OCI-LY7 (cell line): ENCODE measurements around the gene BAMBI. TPM values are rescaled to one million over a fixed set of nuclear protein-coding genes. Genes with fewer than 3 reads are reported as not detected.

Source experiments
- BruUV-seq: library from RNA; stranded (reverse); fragments of 400-500 nt; replicated peaks from 2 replicates; lab custom pipeline; 2021; lab: Mats Ljungman, UMichigan
- CTCF ChIA-PET: fragments of 300-600 bp; sonication (Branson Sonifier 250); formaldehyde crosslinking; loops from one replicate; lab custom pipeline; 2022; ENCODE audit warnings: antibody characterized with exemption; ENCODE audit not compliant: unreplicated experiment; lab: Charles Lee
- POLR2A ChIA-PET: fragments of 300-600 bp; sonication (Branson Sonifier 250); formaldehyde crosslinking; loops from one replicate; lab custom pipeline; 2022; ENCODE audit warnings: antibody characterized with exemption; lab: Charles Lee
- DNase-seq: peaks from one replicate; pipeline ENCODE4 v3.0.0-alpha.2; 2015; ENCODE audit warnings: low spot score
- H2AFZ ChIP-seq: fragments of 200-600 bp; sonication (generic), shearing (Covaris generic); 2 replicates; pipeline ENCODE4 v1.6.1; 2014; ENCODE audit warnings: mild to moderate bottlenecking, antibody characterized with exemption, low read length, moderate library complexity
- H3K27ac ChIP-seq: fragments of 200-600 bp; sonication (generic); 2 replicates; pipeline ENCODE4 v1.5.1; 2014; ENCODE audit warnings: mixed run types, low read depth, mild to moderate bottlenecking, moderate library complexity, low read length, inconsistent platforms; ENCODE audit not compliant: poor library complexity, severe bottlenecking
- H3K36me3 ChIP-seq: fragments of 200-600 bp; sonication (generic); 2 replicates; pipeline ENCODE4 v1.6.1; 2014; ENCODE audit warnings: mild to moderate bottlenecking, antibody characterized with exemption, low read length, moderate library complexity, mixed read lengths; ENCODE audit not compliant: insufficient read depth
- H3K4me1 ChIP-seq: fragments of 200-600 bp; sonication (generic); 2 replicates; pipeline ENCODE4 v1.5.1; 2014; ENCODE audit warnings: mild to moderate bottlenecking, low read length; ENCODE audit not compliant: insufficient read depth, poor library complexity, severe bottlenecking
- H3K4me2 ChIP-seq: fragments of 200-600 bp; sonication (generic); 2 replicates; pipeline ENCODE4 v1.6.1; 2014; ENCODE audit warnings: mild to moderate bottlenecking, low read length
- H3K4me3 ChIP-seq: fragments of 200-600 bp; sonication (generic); 2 replicates; pipeline ENCODE4 v1.5.1; 2014; ENCODE audit warnings: mild to moderate bottlenecking, low read depth, low read length; ENCODE audit not compliant: poor library complexity, severe bottlenecking
- H3K79me2 ChIP-seq: fragments of 200-600 bp; sonication (generic); 2 replicates; pipeline ENCODE4 v1.6.1; 2016; ENCODE audit warnings: low read depth, mild to moderate bottlenecking, low read length, moderate library complexity, mixed read lengths; ENCODE audit not compliant: insufficient read depth
- H3K9me2 ChIP-seq: fragments of 200-600 bp; sonication (generic); 2 replicates; pipeline ENCODE4 v1.6.1; 2016; ENCODE audit warnings: mild to moderate bottlenecking, low read length, mixed read lengths; ENCODE audit not compliant: insufficient read depth
- H3K9me3 ChIP-seq: fragments of 200-600 bp; sonication (generic); 2 replicates; pipeline ENCODE4 v1.6.1; 2014; ENCODE audit warnings: mild to moderate bottlenecking, mixed run types, low read length, mixed read lengths
- H4K20me1 ChIP-seq: fragments of 200-600 bp; sonication (generic); 2 replicates; pipeline ENCODE4 v1.6.1; 2014; ENCODE audit warnings: mild to moderate bottlenecking, antibody characterized with exemption, low read length, moderate library complexity, mixed read lengths; ENCODE audit not compliant: insufficient read depth
- EZH2phosphoT487 ChIP-seq: fragments of 200-600 bp; sonication (generic); IDR thresholded peaks from 2 replicates; pipeline ENCODE4 v1.6.1; 2018; ENCODE audit warnings: low read depth, borderline replicate concordance, mild to moderate bottlenecking, mixed run types, antibody characterized with exemption, low read length, moderate library complexity, mixed read lengths
- intact Hi-C: fragments of 100-400 bp; cut with micrococcal nuclease; formaldehyde crosslinking; loops from one replicate; pipeline ENCODE4 v1.10.0; 2022; ENCODE audit not compliant: unreplicated experiment
- small RNA-seq: library from RNA; depleted of rRNA; stranded (forward); fragments of <200 nt; gene quantifications from one replicate; pipeline ENCODE3, GENCODE V24; 2014
- total RNA-seq, 2 experiments: library from RNA; depleted of rRNA in 1 of 2; stranded (reverse); fragments of >200 nt in 1 of 2; shearing (Covaris generic) in 1 of 2; gene quantifications; 2 replicates each; pipeline ENCODE4 v1.2.3, GENCODE V29; 2014 to 2022
- TF ChIP-seq, protein P1 (sequence below): fragments of 200-600 bp; sonication (generic); conservative IDR thresholded peaks from 2 replicates; pipeline ENCODE4 v1.5.1; 2014; ENCODE audit warnings: mild to moderate bottlenecking, antibody characterized with exemption, low read length, moderate library complexity, mixed read lengths

Gene BAMBI
- total RNA-seq, 2 experiments from 2014 or later = 0.89 to 3.1 TPM

GRCh38 chr10:28730031-28730778, 52.9 kb downstream of the BAMBI start:
- no peak overlapping the region for H3K4me2 ChIP-seq

GRCh38 chr10:28732091-28732490, 54.8 kb downstream of the BAMBI start:
- H3K27ac ChIP-seq = no peak overlapping the region
- no peaks in the 10 kb centered on the region for H3K36me3 ChIP-seq
- intact Hi-C loops = no loop called here
- H4K20me1 ChIP-seq = no peaks in the 10 kb centered on the region
- no peaks in the 10 kb centered on the region for H3K9me2 ChIP-seq
- no TSS peak for BruUV-seq
- POLR2A ChIA-PET = no interaction called here
- no peaks in the 10 kb centered on the region for H3K9me3 ChIP-seq
- H2AFZ ChIP-seq = no peak overlapping the region
- no peak overlapping the region for H3K4me2 ChIP-seq
- DNase-seq = no peak
- H3K79me2 ChIP-seq = no peaks in the 10 kb centered on the region
- TF ChIP-seq EZH2phosphoT487 = no peak
- TF ChIP-seq, protein P1, sequence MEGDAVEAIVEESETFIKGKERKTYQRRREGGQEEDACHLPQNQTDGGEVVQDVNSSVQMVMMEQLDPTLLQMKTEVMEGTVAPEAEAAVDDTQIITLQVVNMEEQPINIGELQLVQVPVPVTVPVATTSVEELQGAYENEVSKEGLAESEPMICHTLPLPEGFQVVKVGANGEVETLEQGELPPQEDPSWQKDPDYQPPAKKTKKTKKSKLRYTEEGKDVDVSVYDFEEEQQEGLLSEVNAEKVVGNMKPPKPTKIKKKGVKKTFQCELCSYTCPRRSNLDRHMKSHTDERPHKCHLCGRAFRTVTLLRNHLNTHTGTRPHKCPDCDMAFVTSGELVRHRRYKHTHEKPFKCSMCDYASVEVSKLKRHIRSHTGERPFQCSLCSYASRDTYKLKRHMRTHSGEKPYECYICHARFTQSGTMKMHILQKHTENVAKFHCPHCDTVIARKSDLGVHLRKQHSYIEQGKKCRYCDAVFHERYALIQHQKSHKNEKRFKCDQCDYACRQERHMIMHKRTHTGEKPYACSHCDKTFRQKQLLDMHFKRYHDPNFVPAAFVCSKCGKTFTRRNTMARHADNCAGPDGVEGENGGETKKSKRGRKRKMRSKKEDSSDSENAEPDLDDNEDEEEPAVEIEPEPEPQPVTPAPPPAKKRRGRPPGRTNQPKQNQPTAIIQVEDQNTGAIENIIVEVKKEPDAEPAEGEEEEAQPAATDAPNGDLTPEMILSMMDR = no peak
- CTCF ChIA-PET = no interaction called here
- H3K4me1 ChIP-seq = no peaks in the 10 kb centered on the region
- no peak overlapping the region for H3K4me3 ChIP-seq

More at GRCh38 chr10:28730031-28730778, 52.9 kb downstream of the BAMBI start:
- Histone ChIP-seq H2AFZ (no peak overlapping the region), H3K9me2 (no peaks in the 10 kb centered on the region), H3K4me1 (no peaks in the 10 kb centered on the region), H4K20me1 (no peaks in the 10 kb centered on the region), H3K4me3 (no peak overlapping the region), H3K27ac (no peak overlapping the region), H3K79me2 (no peaks in the 10 kb centered on the region), H3K9me3 (no peaks in the 10 kb centered on the region), H3K36me3 (no peaks in the 10 kb centered on the region)
- POLR2A ChIA-PET = interaction anchor here (0.6 to 0.7 kb wide), 2 partner anchors 231 to 1067 kb away, joined by 3 read pairs; no protein-coding TSS in a partner anchor
- DNase-seq = no peak
- intact Hi-C loops = no loop called here
- CTCF ChIA-PET = no interaction called here
- no TSS peak for BruUV-seq
- no peak for TF ChIP-seq EZH2phosphoT487
- TF ChIP-seq, protein P1 = no peak

Small RNA genes within 50 kb of the gene (small RNA-seq; reads per million reads assigned to genes)
- gene RNU4ATAC6P (not detected), gene RNU6-1067P (0.16 reads per million)

Other genes with a start within 250 kb of the BAMBI start
- gene WAC, start 144.4 kb upstream of the BAMBI start, total RNA-seq (2014; rRNA removed; shearing (Covaris generic)) = 111 and 114 TPM in 2 replicates
- 121 and 137 TPM in 2 replicates for gene WAC, start 144.4 kb upstream of the BAMBI start, total RNA-seq (2022)